ENCODE results near the gene GRM7.

GRM7 gene

DNA sequence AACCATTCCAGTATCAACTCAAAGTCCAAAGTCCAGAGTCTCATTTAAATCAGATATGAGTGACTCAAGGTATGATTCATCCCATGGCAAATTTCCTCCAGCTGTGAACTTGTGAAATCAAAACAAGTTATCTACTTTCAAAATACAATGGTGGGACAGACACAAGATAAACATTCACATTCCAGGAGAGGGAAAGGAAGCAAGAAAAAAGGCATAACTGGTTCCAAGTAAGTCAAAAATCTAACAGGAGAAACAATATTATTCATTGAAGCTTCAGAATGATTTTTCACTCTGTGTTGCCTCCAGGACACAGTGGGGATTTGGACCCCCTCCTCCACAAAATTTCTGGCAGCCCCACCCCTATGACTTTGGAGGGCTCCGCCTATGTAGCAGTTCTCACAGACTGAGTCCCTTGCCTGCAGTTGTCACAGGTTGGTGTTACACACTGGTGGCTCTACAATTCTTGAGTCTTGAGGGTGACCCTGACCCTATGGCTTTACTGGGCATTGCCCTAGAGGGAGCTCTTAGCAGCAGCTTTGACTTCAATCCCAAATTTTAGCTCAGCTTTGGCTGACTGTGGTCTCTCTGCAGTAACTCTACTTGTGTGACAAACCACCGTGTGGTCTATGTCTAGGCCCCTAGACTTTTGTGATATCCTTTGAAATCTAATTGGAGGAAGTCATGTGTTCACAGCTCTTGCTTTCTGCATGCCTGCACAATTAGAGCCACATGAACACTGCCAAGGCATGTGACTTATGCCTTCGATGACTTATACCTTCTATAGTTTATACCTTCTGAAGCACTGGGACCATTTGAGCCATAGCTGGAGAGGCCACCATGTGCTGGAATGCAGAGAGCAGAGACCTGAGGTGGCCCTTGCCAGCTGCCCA lies 644.2 kb downstream of the GRM7 start:
- no peak for DNase-seq (ENCODE audit: low spot score)

DNA sequence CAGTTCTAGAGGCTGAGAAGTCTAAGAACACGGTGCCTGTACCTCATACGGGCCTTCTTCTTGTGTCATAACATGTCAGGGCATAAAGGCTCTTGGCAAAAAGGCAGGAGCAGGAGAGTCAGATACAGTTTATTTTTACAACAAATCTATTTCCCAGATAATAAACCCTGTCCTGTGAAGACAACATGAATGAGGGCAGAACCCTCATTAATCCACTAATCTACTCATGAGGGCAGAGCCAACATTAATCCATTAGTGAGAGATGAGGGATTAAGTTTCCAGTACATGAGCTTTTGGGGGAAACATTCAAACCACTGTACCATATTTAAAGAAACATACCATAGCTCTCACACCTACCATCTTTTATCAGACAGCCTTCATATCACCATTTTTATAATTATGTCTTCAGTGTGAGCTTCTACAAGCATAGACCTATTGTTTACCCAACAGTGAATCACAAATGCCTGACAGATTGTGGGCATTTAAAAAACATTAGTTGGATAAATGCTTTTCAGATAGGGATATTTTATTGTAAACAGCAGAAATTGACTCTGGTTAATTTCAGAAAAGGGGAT lies 645.8 kb downstream of the GRM7 start:
- DNase-seq (ENCODE audit: low spot score): no peak

DNA sequence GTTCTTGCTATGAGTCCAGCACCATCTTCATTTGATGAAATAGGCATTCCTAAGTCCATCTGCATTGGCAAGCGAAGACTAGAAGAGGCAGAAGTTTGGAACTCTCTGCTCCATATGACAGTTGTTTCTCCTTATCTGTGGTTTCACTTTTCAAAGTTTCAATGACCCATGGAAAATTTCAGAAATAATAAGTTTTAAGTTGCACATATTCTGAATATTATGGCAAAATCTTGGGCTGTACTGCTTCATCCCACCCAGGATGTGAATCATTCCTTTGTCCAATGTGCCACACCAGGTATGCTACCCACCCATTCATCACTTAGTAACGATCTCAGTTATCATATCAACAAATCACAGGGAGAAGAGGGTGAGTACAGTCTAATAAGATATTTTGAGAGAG lies 647.9 kb downstream of the GRM7 start:
- no peak for DNase-seq (ENCODE audit: low spot score)

DNA sequence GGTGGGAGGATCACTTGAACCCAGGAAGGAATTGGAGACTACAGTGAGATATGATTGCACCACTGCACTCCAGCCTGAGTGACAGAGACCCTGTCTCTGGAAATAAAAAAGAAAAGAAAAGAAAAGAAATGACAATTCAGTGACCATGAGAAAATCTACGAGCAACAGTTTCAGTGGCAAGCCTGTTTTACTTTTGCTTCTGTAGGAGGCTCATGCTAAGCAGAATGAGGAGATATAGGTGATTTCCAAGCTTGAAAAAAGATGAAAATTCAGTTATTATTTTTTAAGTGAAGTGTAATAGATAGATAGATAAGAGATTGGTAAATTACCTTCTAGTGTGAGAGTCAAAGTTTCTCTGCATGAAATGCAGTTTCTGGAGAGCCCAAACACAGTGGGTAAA lies 651.1 kb downstream of the GRM7 start:
- DNase-seq (ENCODE audit: low spot score): no peak

DNA sequence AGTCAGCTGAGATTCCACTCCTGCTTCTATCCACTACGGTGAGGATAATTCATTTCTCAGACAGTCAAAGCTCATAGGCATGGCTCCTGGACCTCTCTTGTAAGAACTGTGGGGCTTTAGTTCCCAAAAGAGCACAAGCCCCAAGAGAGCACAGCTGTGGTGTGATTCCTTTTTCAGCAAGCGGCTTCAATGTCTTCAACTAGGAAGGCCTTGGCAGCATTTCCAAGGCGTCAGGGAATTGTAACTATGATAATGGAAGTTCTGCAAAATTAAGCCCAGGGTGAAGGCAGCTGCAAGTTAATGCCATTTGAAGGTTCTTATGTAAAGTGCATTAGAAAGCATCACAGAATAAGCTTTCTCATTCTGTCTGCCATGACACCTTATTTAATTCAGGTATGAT lies 657.1 kb downstream of the GRM7 start:
- no peak for DNase-seq (ENCODE audit: low spot score)

DNA sequence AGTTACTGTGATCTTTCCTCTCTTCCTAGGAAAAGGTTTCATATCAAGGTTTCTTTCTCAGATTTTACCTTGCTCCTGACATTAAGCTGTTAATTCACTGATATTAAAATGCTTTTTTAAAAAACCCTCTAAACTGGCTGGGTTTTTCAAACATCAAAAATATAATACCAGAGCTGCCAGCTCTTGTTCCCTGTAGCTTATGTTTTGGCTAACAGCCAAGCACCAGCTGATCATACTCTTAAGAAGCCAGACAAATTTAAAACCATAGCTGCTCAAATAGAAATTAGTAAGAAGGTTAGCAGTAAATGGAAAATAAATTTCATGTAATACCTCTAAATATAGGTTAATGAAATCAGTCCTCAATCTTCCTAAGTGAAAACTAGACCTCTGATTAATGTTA lies 657.5 kb downstream of the GRM7 start:
- DNase-seq (ENCODE audit: low spot score): no peak

DNA sequence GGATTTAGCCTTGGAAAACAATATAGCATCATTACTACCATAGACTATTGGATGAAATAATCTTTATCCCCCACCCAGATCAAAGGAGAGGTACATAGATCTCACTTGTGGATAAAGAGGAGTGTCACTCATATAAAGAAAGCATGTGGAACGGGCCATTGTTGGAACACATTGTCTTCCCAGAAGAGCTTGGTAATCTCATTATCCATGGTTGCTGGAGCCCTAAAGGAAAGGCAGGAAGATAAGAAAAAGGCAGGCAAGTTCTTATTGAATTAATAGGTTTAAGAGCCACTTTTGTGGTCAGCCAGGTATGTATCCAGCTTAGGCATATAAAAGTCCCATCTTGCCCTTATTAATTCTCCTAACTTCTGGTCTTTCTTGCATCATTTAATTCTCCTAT lies 659.1 kb downstream of the GRM7 start:
- DNase-seq (ENCODE audit: low spot score): no peak

DNA sequence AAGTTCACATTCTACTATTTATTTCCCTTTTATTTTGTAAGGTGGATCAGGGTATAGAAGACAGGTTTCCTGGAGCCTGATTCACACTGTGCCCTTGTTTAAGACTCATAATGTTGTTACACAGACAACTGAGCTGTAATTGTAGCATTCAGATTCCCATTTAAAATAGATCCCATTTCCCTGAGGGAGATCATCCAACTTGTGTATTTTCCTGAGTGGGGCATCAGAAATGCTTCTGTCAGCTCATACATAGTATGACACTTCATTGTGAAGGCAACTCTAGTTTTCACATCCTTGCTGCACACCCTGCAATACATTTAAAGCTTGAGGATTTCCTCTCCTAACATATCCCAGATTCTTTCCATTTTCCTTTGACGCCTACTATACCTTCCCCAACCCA lies 659.7 kb downstream of the GRM7 start:
- no peak for DNase-seq (ENCODE audit: low spot score)

DNA sequence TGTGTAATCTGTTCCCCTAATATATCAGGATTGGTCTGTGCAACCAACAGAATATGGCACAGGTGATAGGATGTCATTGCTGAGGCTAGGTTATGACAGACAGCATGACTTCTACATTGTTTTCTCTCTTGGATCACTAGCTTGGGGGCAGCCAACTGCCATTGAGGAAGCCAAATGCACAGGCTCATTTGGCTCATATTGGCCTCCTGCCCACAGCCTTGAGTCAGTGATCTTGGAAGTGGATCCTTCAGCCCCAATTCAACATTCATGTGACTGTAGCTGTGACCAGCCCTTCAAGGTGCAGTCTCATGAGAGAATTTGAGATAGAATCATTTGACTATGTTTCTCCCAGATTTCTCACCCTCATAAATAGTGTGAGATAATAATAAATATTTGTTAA lies 675.6 kb downstream of the GRM7 start:
- DNase-seq (ENCODE audit: low spot score): no peak

DNA sequence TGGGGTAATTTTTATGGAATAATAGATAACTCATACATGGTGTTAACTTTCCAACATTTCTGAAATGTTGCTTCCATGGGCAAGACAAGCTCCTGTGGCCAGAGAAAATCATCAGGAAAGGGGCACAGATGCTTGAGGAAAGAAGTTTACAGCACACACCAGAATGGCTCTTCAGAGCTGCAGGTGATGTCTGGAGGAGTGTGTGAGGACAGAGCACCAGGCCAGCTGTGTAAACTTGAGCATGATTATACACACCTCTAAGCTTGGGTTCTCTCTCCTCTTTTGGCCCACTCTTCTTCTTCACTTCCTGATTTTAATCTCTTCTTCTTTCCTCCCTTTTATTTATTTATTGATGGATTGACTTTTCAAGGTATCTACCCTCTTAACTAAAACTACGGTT lies 676.0 kb downstream of the GRM7 start:
- no peak for DNase-seq (ENCODE audit: low spot score)

DNA sequence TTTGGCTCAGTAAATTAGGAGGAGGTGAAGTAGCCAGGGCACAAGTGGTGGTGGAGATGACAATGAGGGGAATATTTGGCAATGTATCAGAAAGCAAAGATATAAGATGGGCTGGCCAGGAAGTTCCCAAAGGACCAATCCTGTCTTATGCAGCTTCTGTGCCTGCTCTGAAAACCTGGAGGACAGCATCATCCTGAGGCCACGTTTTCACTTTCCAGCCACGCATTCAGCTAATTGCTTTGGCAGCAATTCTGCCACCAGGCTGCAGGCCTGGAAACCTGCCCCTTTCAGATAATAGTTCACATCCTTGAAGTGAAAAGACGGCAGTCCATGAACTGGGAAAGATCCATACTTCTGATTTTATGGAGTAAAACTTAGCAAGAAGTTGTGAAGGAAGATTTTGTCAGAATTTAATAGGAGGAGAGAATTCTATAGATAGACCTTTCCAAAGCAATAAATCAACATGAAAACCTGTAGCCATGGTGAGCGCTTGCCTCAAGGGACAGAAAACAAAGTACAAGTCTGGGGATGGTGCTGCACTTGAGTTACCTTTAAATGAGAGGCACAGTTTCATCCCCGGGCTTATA lies 682.5 kb downstream of the GRM7 start:
- no peak for DNase-seq (ENCODE audit: low spot score)

DNA sequence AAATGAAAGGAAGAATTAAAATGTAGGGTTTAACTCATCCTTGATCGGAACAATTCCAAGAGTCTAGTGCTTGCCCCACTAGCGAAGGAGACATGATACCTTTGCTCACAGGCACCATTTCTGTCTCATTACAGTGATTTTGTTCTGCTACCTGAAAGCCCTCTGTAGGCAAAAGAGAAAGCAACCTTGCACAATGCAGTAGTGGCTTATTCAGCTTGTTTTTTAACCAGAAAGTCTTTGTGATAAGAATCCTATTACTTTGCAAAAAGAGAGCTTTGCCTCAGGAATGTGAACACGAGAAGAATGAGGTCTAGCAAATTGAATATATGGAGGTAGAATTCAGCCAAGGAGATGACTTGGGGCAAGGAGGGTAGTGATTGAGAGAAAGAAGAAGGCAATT lies 684.4 kb downstream of the GRM7 start:
- DNase-seq (ENCODE audit: low spot score): no peak

DNA sequence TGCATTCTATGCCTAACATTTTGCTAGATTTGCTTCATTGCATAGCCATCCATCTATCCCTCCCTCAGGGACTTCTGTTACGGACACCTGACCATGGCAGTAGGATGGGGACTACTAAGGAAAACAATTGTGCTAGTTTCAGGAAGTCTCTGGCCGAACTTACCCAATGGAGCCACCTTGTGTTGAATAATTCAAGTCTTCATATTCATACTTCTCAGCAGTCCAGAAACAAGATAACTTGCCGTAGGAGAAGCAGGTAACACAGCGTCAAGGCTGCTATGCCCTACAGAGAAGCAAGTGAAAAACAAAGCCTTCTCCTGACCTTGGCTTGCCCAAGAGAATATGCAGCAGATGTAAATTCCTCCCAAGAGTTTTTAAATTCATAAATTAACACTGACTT lies 685.3 kb downstream of the GRM7 start:
- no peak for DNase-seq (ENCODE audit: low spot score)

DNA sequence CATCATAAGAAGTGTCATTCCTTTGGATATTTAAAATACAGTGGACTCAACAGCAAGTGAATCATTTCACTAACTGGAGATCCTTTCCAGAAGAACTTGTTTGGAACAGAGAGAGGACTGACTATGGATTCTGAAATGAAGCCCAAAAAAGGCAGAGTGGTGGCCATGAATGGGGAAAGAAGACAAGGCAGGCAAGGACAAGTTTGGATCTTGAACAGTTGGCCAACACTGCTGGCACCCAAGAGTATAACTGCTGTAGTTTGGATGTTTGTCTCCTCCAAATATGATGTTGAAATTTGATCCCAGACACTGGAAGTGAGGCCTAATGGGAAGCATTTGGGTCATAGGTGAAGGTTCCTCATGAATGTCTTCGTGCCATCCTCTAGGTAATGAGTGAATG lies 686.9 kb downstream of the GRM7 start:
- no peak for DNase-seq (ENCODE audit: low spot score)

DNA sequence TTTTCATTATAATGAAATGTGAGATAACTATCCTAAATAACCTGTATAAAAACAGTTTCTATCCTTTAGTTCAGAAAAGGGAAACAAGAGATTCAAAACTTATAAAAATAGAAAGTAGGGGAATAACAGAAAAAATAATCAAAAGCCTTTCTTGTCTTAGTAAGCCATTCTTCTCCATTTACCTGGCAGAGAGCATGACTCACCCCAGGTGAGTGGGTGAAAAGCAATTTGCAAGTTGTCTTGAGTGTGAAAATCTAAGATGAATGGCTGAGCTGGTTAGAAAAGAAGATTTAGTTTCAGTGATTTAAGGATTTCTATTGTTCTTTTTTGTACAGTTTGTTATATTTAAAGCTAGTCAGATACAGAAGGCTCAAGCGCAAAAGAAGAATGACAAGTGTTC lies 702.0 kb downstream of the GRM7 start:
- DNase-seq (ENCODE audit: low spot score): no peak

DNA sequence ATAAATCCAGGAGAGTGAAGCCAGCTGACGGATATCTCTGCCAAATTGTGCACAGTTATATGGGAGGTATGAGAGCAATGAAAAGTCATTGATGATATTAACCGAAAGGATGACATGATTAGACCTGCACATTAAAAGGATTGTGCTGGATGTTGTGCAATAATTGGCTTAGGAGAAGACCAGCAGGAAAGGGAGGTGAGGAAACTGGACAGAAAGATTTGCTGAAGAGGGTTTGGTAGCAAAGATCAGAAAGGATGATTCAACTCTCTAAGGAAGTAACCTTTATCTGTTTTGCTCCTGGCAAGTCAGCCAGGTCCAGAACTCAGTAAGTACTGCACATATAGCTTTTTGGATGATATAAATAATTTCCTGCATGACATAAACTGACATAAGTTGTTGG lies 704.7 kb downstream of the GRM7 start:
- no peak for DNase-seq (ENCODE audit: low spot score)

DNA sequence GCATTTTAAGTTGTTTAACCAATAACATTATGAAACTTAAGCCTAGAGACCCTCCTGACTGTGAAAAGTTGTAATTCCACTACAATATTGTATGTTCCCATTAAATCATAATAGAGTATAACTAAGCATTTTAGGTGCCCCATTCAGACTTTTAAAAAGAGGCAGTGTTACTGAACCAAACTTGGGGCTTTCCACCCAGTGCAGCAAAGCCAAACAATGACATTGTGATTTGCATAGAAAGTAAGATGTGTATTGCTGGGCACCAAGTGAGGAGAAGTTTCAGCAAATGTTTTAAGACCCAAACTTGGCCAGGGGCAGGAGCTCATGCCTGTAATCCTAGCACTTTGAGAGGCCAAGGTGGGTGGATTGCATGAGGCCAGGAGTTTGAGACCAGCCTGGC lies 706.2 kb downstream of the GRM7 start:
- DNase-seq (ENCODE audit: low spot score): no peak

DNA sequence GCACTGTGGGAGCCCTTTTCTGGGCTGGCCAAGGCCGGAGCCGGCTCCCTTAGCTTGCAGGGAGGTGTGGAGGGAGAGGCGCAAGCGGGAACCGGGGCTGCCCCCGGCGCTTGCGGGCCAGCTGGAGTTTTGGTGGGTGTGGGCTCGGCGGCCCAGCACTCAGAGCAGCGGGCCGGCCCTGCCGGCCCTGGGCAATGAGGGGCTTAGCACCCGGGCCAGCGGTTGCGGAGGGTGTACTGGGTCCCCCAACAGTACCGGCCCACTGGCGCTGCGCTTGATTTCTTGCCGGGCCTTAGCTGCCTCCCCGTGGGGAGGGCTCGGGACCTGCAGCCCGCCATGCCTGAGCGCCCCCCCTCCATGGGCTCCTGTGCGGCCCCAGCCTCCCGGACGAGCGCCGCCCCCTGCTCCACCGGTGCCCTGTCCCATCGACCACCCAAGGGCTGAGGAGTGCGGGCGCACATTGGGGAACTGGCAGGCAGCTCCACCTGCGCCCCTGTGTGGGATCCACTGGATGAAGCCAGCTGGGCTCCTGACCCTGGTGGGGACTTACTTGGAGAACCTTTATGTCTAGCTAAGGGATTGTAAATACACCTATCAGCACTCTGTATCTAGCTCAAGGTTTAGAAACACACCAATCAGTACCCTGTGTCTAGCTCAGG lies 707.7 kb downstream of the GRM7 start:
- DNase-seq (ENCODE audit: low spot score): no peak

DNA sequence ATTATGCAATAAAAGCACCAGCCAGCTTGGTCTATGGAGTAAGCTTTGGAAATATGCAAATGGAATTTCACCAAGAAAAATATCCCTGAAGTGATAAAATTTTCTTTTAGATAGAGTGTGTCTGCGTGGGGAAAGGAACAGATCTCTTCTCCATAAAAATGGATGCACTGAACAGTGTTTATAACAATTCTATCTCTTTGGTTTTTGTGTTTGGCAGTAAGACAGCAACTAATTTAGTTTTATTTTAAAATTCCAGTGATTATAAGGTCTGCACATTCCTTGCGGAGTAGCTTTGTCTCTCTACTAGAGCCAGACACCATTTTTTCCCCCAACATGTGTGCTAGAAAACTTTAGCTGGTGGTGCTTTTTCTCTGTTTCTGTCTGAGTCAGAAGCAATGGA lies 712.4 kb downstream of the GRM7 start:
- no peak for DNase-seq (ENCODE audit: low spot score)

DNA sequence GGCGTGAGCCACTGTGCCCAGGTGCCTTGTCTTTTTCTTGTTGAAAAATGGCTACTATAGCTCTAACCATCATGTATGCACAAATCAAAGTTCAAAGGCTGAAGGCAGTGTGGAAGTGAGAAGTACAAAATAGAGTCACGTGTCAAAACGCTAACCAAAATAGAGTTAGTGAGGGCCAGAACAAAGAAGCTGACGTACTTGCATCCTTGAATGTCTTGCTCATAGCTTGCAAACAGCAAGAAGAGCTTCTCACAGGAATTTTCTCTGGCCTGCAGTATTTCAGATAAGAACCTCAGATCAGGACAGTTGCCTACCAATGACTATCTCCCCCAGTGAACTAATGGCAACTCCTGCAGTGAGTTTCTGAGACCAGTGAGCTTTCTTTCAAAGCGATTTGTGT lies 713.5 kb downstream of the GRM7 start:
- no peak for DNase-seq (ENCODE audit: low spot score)

DNA sequence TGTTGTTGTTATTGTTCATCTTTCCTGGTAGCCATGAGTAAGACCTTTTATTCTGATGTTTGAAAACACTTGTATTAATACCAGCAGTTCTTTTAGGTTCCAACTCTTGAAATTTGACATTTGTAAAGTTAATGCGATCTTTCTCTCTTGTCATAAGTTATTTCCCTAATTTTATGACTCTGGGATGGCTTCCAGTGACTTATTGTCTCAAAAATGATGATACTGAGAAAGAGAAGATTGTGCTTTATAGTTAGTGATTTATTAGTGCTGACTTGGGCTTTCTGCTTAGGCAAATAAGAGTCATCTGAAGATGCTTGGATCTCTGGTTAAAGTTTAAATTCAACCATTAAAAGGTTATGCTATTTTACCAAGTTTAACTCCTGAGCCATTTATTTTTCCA lies 715.2 kb downstream of the GRM7 start:
- DNase-seq (ENCODE audit: low spot score): no peak

DNA sequence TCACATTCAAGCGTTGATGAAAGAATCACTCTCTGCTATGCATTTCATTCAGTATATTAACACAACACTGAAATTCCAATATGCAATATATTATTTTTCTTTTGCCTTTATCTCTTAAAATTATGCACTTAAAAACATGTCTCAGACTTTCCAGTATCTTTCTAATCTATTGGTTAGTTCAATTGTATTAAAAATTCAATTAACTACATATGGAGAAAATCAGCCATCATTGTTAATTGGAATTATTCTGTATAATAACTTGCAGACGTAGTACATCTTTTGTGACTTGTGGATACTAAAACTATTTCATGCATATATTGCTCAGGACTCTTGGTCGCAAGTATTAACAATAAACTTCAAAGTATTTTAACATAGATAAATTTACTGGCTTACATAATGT lies 715.6 kb downstream of the GRM7 start:
- DNase-seq (ENCODE audit: low spot score): no peak

DNA sequence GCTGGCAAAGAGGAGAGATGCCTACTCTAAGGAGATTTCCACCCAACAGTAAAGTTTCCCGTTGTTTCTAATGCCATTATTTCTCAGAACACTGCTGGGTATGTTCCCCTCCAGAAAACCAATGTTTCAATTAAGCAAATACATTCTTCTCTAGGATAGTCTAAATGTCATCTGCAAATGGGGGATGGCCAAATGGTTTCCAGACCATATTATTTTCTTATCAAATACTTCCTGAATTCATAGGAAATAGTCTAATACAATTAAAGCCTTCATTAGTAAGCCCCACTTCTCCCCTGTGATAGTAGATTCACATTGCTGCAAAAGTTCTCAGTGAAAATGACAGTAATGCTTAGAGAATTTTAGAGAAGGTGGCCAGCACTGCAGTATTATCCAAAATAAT lies 716.6 kb downstream of the GRM7 start:
- no peak for DNase-seq (ENCODE audit: low spot score)

All from germinal center (tissue), 1 donor.